Endothelial cell (in vitro differentiated cells): Measurements from ENCODE around the gene C2orf76. TPM values are rescaled to one million over a fixed set of nuclear protein-coding genes. Genes with fewer than 3 reads are reported as not detected.
A peak's percentile ranks its signal among the peaks of the same experiment; 100 is the strongest.

Source experiments
- DNase-seq: peaks from one replicate; pipeline ENCODE4 v3.0.0; 2021; ENCODE audit warnings: low spot score
- H3K27ac Mint-ChIP-seq: one replicate; pipeline ENCODE4 v1.8.0; 2021; ENCODE audit warnings: mixed read lengths, inconsistent platforms; ENCODE audit not compliant: unreplicated experiment
- H3K27me3 Mint-ChIP-seq: one replicate; pipeline ENCODE4 v1.8.0; 2021; ENCODE audit warnings: mild to moderate bottlenecking, moderate library complexity, mixed read lengths, inconsistent platforms; ENCODE audit not compliant: unreplicated experiment
- H3K36me3 Mint-ChIP-seq: one replicate; pipeline ENCODE4 v1.8.0; 2021; ENCODE audit warnings: mild to moderate bottlenecking, low read depth, mixed read lengths, inconsistent platforms; ENCODE audit not compliant: unreplicated experiment
- H3K4me1 Mint-ChIP-seq: one replicate; pipeline ENCODE4 v1.8.0; 2021; ENCODE audit warnings: mild to moderate bottlenecking, mixed read lengths, inconsistent platforms; ENCODE audit not compliant: unreplicated experiment
- H3K4me3 Mint-ChIP-seq: one replicate; pipeline ENCODE4 v1.8.0; 2021; ENCODE audit warnings: mild to moderate bottlenecking, mixed read lengths, inconsistent platforms; ENCODE audit not compliant: unreplicated experiment
- H3K9me3 Mint-ChIP-seq: one replicate; pipeline ENCODE4 v1.8.0; 2021; ENCODE audit warnings: mixed read lengths, inconsistent platforms; ENCODE audit not compliant: unreplicated experiment
- total RNA-seq: library from RNA; stranded (reverse); fragmentation: NEBNext Ultra II Directional; extraction: Animal tissue kit (Norgen Biotek cat#: 25700); gene quantifications from one replicate; pipeline ENCODE4 v1.2.1, GENCODE V29; 2021; ENCODE audit not compliant: unreplicated experiment
- TF ChIP-seq, protein P1 (sequence below): fragments of 200-600 bp; sonication (generic); IDR thresholded peaks from one replicate; pipeline ENCODE4 v1.5.0; 2021; ENCODE audit warnings: antibody characterized with exemption; ENCODE audit not compliant: unreplicated experiment

C2orf76 gene
- total RNA-seq, 1 donor from 2014 or later: 10.8 TPM

DNA sequence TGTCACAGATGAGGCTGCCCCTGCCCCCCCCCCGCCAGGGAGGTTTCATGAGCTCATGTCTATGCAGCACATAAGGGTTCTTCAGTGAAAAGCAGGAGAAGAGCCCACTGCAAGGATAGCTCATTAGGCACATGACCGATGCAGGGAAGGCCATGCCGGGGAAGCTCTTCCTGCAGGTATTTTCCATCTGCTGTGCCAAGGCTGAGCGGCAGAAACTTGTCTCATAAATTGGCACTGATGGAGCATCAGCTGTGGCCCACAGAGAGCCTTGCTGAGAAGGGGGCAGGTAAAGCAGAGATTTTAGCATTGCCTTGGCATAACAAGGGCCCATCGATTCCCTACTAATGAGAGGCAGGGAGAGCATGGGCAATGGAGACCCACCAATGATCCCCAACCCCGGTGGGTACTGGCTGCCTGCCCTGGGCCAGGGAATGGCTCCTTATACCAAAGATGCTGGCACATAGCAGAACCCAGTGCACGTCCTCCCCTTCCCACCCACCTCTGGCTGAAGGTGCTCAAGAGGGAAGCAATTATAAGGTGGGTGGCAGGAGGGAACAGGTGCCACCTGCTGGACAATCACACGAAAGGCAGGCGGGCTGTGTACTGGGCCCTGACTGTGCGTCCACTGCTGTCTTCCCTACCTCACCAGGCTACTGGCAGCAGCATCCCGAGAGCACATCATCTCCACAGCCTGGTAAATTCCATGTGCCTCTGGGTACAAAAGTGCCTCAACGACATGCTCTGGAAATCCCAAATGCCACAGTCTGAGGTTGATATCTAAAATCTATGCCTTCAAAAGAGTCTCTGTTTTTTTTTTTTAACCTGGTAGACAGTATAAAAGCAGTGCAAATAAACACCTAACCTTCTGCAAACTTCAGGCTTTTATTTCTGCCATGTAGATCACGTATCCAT lies 101.6 kb downstream of the C2orf76 start:
- Mint-ChIP-seq H3K27ac (no peak overlapping the region), H3K4me1 (peaks cover 19% of the 10 kb centered on the region), H3K9me3 (no peaks in the 10 kb centered on the region), H3K36me3 (peaks cover 7% of the 10 kb centered on the region), H3K27me3 (peaks cover 6% of the 10 kb centered on the region), H3K4me3 (no peak overlapping the region)
- DNase-seq: peak; percentile 65
- TF ChIP-seq, protein P1, sequence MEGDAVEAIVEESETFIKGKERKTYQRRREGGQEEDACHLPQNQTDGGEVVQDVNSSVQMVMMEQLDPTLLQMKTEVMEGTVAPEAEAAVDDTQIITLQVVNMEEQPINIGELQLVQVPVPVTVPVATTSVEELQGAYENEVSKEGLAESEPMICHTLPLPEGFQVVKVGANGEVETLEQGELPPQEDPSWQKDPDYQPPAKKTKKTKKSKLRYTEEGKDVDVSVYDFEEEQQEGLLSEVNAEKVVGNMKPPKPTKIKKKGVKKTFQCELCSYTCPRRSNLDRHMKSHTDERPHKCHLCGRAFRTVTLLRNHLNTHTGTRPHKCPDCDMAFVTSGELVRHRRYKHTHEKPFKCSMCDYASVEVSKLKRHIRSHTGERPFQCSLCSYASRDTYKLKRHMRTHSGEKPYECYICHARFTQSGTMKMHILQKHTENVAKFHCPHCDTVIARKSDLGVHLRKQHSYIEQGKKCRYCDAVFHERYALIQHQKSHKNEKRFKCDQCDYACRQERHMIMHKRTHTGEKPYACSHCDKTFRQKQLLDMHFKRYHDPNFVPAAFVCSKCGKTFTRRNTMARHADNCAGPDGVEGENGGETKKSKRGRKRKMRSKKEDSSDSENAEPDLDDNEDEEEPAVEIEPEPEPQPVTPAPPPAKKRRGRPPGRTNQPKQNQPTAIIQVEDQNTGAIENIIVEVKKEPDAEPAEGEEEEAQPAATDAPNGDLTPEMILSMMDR: peak; percentile 78

DNA sequence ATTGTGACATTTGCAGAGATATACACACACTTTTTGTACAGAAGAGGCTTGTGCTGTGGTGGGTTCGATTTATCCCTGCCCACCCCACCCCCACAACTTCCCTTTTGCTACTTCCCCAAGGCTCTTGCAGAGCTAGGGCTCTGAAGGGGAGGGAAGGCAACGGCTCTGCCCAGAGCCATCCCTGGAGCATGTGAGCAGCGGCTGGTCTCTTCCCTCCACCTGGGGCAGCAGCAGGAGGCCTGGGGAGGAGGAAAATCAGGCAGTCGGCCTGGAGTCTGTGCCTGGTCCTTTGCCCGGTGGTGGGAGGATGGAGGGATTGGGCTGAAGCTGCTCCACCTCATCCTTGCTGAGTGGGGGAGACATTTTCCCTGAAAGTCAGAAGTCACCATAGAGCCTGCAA lies 103.0 kb downstream of the C2orf76 start:
- Mint-ChIP-seq H3K4me3 (no peak overlapping the region), H3K27me3 (peaks cover 6% of the 10 kb centered on the region), H3K27ac (no peak overlapping the region), H3K4me1 (peaks cover 27% of the 10 kb centered on the region), H3K9me3 (no peaks in the 10 kb centered on the region), H3K36me3 (peaks cover 7% of the 10 kb centered on the region)
- TF ChIP-seq, protein P1: no peak
- DNase-seq: no peak

- Mint-ChIP-seq H3K27ac (no peak overlapping the region), H3K36me3 (peaks cover 7% of the 10 kb centered on the region), H3K4me3 (no peak overlapping the region), H3K27me3 (peaks cover 6% of the 10 kb centered on the region), H3K9me3 (no peaks in the 10 kb centered on the region), H3K4me1 (peaks cover 22% of the 10 kb centered on the region)
- TF ChIP-seq, protein P1: no peak
- no peak for DNase-seq
Measured at GRCh38 chr2:119263025-119263424, 103.6 kb downstream of the C2orf76 start.

- Mint-ChIP-seq H3K4me1 (peaks cover 13% of the 10 kb centered on the region), H3K27me3 (peaks cover 6% of the 10 kb centered on the region), H3K36me3 (peaks cover 7% of the 10 kb centered on the region), H3K9me3 (no peaks in the 10 kb centered on the region), H3K27ac (no peak overlapping the region), H3K4me3 (no peak overlapping the region)
- no peak for DNase-seq
- TF ChIP-seq, protein P1: no peak
Measured at GRCh38 chr2:119261493-119262225, 105.0 kb downstream of the C2orf76 start.
